Mesodermal cell (in vitro differentiated cells): ENCODE results near the gene CRISP2.
"Not testable (repeated sequence)": the region's sequence is repeated elsewhere in the genome, so short reads cannot be mapped to it uniquely, and the experiment has no call there.

Experiments used
- H3K27ac ChIP-seq: 2 replicates; pipeline ENCODE4 v1.7.0; 2013; ENCODE audit warnings: mild to moderate bottlenecking, low read depth, low read length, moderate library complexity; ENCODE audit not compliant: severe bottlenecking
- H3K36me3 ChIP-seq: 2 replicates; pipeline ENCODE4 v1.7.1; 2013; ENCODE audit warnings: mild to moderate bottlenecking, low read length, moderate library complexity; ENCODE audit not compliant: control insufficient read depth, insufficient read depth
- H3K4me1 ChIP-seq: one replicate; pipeline ENCODE4 v1.7.1; 2013; ENCODE audit warnings: mild to moderate bottlenecking, low read length; ENCODE audit not compliant: insufficient read depth, control insufficient read depth, poor library complexity, severe bottlenecking
- H3K4me3 ChIP-seq: 2 replicates; pipeline ENCODE4 v1.7.0; 2013; ENCODE audit warnings: low read length, control low read depth, mild to moderate bottlenecking; ENCODE audit not compliant: insufficient read depth, poor library complexity, severe bottlenecking; ENCODE audit errors: extremely low read depth
- H3K9me3 ChIP-seq: 2 replicates; pipeline ENCODE4 v1.7.1; 2013; ENCODE audit warnings: mild to moderate bottlenecking, low read length, moderate library complexity; ENCODE audit not compliant: control insufficient read depth
- WGBS, 2 experiments: methylation state at CpG; one replicate each; pipeline ENCODE4 v1.1.5; 2013; ENCODE audit warnings: missing lambda C conversion rate in 2 of 2; ENCODE audit not compliant: insufficient coverage in 2 of 2; 5-methylcytosine and 5-hydroxymethylcytosine counted together

CRISP2 gene

DNA sequence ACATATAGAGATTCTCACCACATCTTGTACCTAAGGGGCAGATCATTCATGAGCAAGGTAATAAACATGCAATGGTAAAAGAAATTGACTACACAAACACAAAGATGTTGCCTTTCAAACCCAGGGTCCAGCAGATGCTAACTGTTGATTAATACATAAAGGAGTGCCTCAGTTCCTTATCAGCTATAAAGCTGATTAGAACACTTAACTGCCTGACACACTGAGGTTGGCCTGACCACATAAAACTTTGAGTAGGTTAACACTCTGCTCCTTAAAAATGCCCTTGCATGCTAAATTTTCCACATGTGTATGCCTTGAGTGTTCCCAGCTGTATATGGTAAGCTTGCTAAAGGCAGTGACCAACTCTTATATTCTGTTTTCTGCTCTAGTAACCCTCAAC is 14.9 kb downstream of the CRISP2 start:
- no peaks in the 10 kb centered on the region for H3K36me3 ChIP-seq

DNA sequence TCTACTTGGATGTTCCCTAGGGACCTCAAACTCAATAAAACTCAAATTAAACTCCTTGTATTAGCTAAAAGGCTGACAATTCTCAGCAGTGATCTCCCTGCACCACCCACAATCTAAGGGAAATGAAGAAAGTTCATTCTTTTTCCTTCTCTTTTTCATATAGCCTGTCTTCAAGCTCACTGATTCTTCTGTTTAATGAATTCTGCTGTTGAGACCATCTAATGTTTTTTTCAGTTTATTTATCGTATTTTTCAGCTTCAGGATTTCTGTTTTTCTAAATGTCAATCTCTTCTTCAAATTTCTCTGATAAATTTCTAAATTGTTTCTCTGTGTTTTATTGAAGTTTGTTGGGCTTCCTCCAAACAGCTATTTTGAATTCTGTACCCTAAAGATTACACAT is 19.8 kb downstream of the CRISP2 start:
- no peaks in the 10 kb centered on the region for H3K4me1 ChIP-seq
- no peak overlapping the region for H3K4me3 ChIP-seq
- H3K36me3 ChIP-seq: no peaks in the 10 kb centered on the region
- no peak overlapping the region for H3K27ac ChIP-seq
- no CpG with 5 or more reads among the region's 1 CpG for WGBS, 2 experiments
- H3K9me3 ChIP-seq: peaks cover 7% of the 10 kb centered on the region

More for the DNA sequence above, 14.9 kb downstream of the CRISP2 start:
- H3K27ac ChIP-seq: no peak overlapping the region
- no peak overlapping the region for H3K4me3 ChIP-seq
- peaks cover 7% of the 10 kb centered on the region for H3K9me3 ChIP-seq
- no peaks in the 10 kb centered on the region for H3K4me1 ChIP-seq

DNA sequence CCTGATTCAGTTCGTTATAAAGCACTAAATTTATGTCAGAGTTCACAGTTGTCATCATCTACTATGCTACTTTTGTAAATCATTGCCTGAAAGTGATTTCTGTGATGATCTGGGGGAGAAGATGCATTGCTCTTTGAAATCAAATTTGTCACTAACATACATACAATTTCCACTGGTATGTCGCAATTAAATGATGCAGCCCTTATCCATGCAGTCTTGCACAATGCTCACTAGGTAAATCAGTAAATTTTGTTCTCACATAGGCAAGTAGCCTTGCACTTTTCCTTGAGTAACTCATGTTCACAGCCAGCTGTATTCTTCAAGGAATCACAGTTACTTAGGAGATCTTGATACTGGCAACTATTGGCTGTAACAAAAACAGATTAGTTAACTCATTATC is 20.8 kb downstream of the CRISP2 start:
- no peak overlapping the region for H3K4me3 ChIP-seq
- H3K4me1 ChIP-seq: no peaks in the 10 kb centered on the region
- H3K9me3 ChIP-seq: peaks cover 7% of the 10 kb centered on the region
- no peaks in the 10 kb centered on the region for H3K36me3 ChIP-seq
- 73 to 90% methylated on average over 1 of the region's 2 CpGs for WGBS, 2 experiments
- no peak overlapping the region for H3K27ac ChIP-seq

DNA sequence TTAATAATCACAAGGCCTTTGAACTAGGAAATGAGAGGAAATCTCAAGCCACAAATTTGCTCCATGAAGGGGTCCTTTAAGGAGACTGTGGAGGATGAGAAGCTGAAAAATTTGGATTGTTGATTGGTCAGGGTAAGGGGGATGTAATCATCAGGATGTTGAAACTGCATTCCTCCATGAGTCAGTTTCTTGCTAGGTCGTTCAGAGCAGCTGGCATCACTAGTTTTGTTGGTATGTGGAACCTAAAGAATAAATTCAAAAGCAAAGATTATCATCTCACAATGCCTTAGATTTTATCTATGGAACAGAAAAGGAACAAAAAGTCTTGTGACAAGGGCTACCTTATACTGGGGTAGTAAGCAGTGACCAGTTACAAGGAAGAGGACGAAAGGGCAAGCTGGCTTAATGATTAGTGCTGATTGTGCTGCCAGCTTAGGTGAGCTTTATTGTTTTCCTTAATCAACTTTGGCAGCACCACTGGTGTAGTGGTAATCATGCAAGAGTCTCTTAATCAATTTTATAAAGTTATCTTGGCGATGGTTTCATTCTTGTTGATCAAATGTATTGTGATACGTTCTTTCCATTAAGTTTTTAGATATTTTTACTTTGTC is 36.6 kb downstream of the CRISP2 start:
- 78 to 89% methylated on average over 1 of the region's 4 CpGs for WGBS, 2 experiments
- Histone ChIP-seq H3K9me3 (no peaks in the 10 kb centered on the region), H3K27ac (no peak overlapping the region), H3K4me3 (no peak overlapping the region), H3K36me3 (no peaks in the 10 kb centered on the region), H3K4me1 (peaks cover 4% of the 10 kb centered on the region)

DNA sequence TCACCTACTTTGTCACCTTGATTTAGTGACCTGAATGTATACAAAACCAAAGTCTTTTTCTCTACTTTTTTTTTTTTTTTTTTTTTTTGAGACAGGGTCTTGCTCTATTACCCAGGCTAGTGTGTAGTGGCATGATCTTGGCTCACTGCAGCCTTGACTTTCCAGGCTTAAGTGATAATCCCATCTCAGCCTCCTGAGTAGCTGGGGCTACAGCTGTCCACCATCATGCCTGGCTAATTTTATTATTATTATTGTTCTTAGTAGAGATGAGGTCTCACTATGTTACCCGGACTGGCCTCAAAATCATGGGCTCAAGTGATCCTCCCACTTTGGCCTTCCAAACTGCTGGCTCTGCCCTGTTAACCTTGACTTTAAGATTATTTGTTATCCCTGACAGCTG is 37.5 kb downstream of the CRISP2 start:
- no peak overlapping the region for H3K4me3 ChIP-seq
- no peaks in the 10 kb centered on the region for H3K36me3 ChIP-seq
- no peak overlapping the region for H3K27ac ChIP-seq
- peaks cover 4% of the 10 kb centered on the region for H3K4me1 ChIP-seq
- H3K9me3 ChIP-seq: no peaks in the 10 kb centered on the region
- 80% methylated on average over 1 of the region's 1 CpG; no CpG with 5 or more reads in 1 of the 2 experiments for WGBS, 2 experiments

DNA sequence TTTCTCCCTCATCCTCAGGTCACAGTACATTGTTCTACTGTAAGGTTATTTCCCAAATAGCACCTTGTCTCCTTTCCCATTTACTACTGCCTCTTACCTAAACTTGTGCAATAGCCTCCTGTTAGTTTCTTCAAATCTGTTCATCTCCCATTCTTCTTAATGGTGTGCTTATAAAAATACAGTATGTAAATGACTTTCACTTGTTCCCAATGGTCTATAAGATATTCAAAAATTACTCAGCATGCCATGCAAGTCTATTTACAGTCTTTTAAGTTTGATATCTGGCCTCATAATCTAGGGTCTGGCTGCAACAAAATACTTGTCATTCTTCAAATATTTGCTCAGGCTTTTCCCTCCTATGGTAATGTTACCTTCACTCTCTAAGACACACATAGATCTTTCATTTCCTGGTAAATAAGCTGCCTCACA is 45.2 kb downstream of the CRISP2 start:
- H3K27ac ChIP-seq: no peak overlapping the region
- no peaks in the 10 kb centered on the region for H3K9me3 ChIP-seq
- peaks cover 17% of the 10 kb centered on the region for H3K4me1 ChIP-seq
- H3K36me3 ChIP-seq: no peaks in the 10 kb centered on the region
- no peak overlapping the region for H3K4me3 ChIP-seq

DNA sequence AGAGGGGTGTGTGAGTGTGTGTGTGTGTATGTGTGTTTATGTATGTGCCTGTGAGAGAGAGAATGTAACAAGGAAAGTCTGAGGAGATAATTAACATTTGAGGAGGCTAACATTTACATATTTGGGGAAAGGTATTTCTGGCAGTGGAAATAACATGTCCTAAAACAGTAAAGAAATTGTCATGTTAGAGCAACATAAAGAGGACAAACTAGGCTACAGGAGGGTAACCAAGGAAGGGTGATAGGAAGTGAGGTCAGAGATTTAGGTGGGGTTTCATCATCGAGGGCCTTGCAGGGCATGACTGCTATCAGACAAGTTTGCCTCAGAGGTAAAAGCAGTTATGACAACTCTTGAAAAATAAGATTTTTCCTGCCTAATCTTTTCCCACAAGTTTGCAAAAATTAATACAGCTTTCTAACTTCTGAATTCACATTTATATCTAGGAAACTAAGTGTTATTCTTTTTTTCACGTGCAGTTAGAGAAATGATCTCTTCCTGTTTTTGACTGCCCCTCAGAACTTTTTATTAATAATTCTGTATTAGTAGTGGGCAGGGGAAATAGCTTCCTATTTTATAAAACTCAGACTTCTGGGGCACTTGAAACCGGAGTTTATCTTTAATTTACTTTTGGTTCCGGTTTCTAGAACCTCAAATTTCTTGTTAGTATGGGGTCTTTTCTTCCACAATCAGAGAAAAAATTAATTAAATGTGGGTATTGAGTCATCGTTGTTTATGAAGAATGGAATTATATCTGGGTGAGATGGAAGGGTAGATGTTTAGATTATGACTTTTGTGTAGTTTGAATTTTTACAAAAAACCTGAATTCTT is 46.2 kb downstream of the CRISP2 start:
- H3K4me3 ChIP-seq: no peak overlapping the region
- no peak overlapping the region for H3K27ac ChIP-seq
- WGBS, 2 experiments: 79 to 80% methylated on average over 1 to 2 of the region's 5 CpGs
- no peaks in the 10 kb centered on the region for H3K9me3 ChIP-seq
- H3K4me1 ChIP-seq: peaks cover 17% of the 10 kb centered on the region
- H3K36me3 ChIP-seq: no peaks in the 10 kb centered on the region

DNA sequence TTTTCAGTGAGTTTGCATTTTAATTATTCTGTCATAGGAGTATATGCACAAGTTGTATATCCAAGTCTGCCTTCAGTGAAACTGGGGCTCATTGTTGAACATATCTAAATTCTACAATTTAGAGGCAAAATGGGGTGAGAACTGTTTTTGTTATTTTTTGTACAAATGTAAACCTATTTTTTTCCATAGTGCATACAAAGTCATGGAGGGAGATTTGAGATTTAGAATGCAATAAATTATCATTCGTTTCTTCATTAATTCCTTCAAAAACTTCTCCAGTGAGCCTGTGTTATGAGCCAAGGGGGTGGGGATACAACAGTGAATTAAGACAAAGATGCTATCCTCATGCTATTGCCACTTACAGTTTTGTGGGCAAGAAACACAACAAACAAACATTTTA is 46.9 kb downstream of the CRISP2 start:
- Histone ChIP-seq H3K27ac (no peak overlapping the region), H3K9me3 (no peaks in the 10 kb centered on the region), H3K4me1 (peaks cover 17% of the 10 kb centered on the region), H3K4me3 (no peak overlapping the region), H3K36me3 (no peaks in the 10 kb centered on the region)
- WGBS, 2 experiments: no CpG with 5 or more reads among the region's 1 CpG

DNA sequence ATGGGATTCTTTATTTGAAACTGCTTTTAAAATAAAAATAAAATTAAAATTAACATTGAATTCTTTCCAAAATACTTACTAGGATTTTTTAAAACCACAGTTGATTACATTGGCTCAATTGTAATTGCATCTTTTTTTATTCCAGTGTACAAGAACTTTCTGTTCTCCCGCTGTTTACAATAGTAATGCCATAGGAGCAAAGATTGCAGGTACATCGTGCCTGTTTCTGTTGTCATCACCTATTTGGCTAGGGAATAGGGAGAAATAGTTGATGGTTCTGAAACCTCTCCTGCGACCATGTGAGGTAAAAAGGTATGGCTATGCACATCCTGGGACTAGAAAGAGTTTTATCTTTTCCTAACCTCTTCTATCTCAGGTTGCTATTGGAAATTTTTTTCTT is 48.5 kb downstream of the CRISP2 start:
- no peaks in the 10 kb centered on the region for H3K36me3 ChIP-seq
- WGBS, 2 experiments: 86% methylated on average over 2 of the region's 3 CpGs; no CpG with 5 or more reads in 1 of the 2 experiments

DNA sequence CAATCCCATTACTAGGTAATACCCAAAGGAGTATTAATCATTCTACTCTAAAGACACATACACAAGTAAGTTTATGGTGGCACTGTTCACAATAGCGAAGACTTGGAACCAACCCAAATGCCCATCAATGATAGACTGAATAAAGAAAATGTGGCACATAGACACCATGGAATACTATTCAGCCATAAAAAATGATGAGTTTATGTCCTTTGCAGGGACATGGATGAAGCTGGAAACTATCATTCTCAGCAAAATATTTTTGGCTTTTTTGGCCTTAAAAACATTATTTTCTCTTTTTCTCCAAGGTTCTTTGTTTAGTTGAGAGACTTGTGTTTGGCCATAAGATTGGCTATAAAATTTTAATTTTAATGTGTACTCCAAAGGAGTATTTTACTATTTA is 49.3 kb downstream of the CRISP2 start:
- not testable (repeated sequence) for H3K9me3 ChIP-seq, H3K4me3 ChIP-seq, H3K36me3 ChIP-seq, H3K27ac ChIP-seq
- no CpG with 5 or more reads among the region's 1 CpG for WGBS, 2 experiments
- H3K4me1 ChIP-seq: peaks cover 17% of the 10 kb centered on the region

More for the DNA sequence above, 48.5 kb downstream of the CRISP2 start:
- Histone ChIP-seq H3K27ac (no peak overlapping the region), H3K4me1 (peaks cover 17% of the 10 kb centered on the region), H3K4me3 (no peak overlapping the region), H3K9me3 (no peaks in the 10 kb centered on the region)

DNA sequence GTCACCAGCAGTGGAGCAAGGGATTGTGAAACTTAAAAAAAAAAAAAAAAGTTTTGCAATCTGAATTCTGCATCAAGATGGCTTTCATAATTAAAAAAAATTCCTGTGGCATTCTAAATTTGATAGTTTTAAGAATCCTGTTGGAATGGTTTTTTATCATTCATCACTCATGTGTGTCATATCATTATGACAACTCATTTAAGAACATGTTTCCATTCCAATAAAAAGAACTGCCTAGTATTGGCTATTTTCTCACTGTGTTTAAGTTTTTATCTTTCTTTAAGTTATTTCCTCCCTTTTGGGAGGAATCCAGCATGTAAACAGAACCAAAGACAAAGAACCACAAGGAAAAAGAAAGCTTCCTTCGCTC is 50.5 kb downstream of the CRISP2 start:
- no CpG with 5 or more reads among the region's 1 CpG for WGBS, 2 experiments
- peaks cover 12% of the 10 kb centered on the region for H3K4me1 ChIP-seq
- no peaks in the 10 kb centered on the region for H3K36me3 ChIP-seq
- H3K9me3 ChIP-seq: no peaks in the 10 kb centered on the region
- no peak overlapping the region for H3K27ac ChIP-seq
- no peak overlapping the region for H3K4me3 ChIP-seq
